ENCODE data around the gene CDC123.

GRCh38 chr10:12250181-12250580 is 54.2 kb downstream of the CDC123 start:
- TF ChIP-seq GATA3 (IDR thresholded peaks at IDR 0.05; ENCODE audit: low read depth, low read length) (no peak), GATA2 (IDR thresholded peaks at IDR 0.05; ENCODE audit: low read depth, low read length) (no peak)
